Cardiac fibroblast (primary cell): Measurements from ENCODE around the gene CELA3B.
A peak's percentile ranks its signal among the peaks of the same experiment; 100 is the strongest.
"Not testable (repeated sequence)": the region's sequence is repeated elsewhere in the genome, so short reads cannot be mapped to it uniquely, and the experiment has no call there.

ENCODE experiments used
- DNase-seq, 2 donors: peaks; one replicate each; pipeline versions ENCODE4 v3.0.0 to v3.0.0-alpha.2; 2010; ENCODE audit warnings: low read depth in 2 of 2
- H3K4me3 ChIP-seq, 2 donors: replicated peaks in 1 of 2; 1 replicate in 1 of 2; 2 replicates in 1 of 2; pipeline ENCODE4 v1.5.1; 2011; ENCODE audit warnings: low read depth in 2 of 2, low read length in 2 of 2, mild to moderate bottlenecking in 2 of 2, moderate library complexity in 1 of 2
- TF ChIP-seq, protein P1 (sequence below): IDR thresholded peaks from one replicate; pipeline ENCODE4 v1.5.1; 2011; ENCODE audit warnings: low read depth, mild to moderate bottlenecking, low read length, inconsistent platforms

The CELA3B gene

DNA sequence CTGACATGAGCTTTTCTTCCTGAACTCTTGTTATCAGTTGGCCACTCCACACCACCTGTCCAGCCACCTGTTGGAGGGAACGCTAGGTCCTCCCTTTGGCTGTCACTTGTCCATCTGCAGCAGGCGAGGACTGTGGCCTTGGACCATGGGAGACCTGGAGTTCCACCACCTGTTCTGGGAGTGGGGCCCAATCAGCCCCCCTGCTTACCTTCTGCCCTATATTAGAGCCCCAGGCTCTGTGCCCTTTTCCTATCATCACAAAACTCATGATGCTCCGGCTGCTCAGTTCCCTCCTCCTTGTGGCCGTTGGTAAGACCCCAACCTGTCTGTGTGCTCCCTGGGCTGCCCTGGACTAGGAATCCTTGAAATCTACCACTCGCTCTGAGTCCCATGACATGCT is 24.6 kb downstream of the CELA3B start, which contains the start of gene CELA3A:
Gene CELA3A (plus strand): TSS at position 249 of the 400 bp plus-strand sequence. CDS start 18 bp downstream, at position 267.
- DNase-seq = no peak
- TF ChIP-seq, protein P1, sequence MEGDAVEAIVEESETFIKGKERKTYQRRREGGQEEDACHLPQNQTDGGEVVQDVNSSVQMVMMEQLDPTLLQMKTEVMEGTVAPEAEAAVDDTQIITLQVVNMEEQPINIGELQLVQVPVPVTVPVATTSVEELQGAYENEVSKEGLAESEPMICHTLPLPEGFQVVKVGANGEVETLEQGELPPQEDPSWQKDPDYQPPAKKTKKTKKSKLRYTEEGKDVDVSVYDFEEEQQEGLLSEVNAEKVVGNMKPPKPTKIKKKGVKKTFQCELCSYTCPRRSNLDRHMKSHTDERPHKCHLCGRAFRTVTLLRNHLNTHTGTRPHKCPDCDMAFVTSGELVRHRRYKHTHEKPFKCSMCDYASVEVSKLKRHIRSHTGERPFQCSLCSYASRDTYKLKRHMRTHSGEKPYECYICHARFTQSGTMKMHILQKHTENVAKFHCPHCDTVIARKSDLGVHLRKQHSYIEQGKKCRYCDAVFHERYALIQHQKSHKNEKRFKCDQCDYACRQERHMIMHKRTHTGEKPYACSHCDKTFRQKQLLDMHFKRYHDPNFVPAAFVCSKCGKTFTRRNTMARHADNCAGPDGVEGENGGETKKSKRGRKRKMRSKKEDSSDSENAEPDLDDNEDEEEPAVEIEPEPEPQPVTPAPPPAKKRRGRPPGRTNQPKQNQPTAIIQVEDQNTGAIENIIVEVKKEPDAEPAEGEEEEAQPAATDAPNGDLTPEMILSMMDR = no peak
- H3K4me3 ChIP-seq = no peak within 1 kb of the TSS

DNA sequence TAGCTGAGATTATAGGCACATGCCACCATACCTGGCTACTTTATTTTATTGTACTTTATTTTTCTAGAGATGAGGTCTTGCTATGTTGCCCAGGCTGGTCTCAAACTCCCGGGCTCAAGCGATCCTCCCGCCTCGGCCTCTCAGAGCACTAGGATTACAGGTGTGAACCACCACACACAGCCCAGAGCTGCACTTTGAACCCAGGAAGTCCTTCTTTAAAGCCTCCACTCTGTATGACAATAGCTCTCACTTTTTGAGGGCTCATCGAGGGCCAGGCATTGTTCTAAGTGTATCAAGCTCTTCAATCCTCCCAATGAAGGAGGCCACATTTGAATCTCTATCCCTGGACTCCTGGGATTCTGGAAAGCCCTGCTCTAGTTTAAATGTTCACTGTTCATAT is 25.6 kb downstream of the CELA3B start:
- DNase-seq, H3K4me3 ChIP-seq: not testable (repeated sequence)

GRCh38 chr1:22002875-22003274 is 26.1 kb downstream of the CELA3B start:
- DNase-seq, H3K4me3 ChIP-seq: not testable (repeated sequence)

DNA sequence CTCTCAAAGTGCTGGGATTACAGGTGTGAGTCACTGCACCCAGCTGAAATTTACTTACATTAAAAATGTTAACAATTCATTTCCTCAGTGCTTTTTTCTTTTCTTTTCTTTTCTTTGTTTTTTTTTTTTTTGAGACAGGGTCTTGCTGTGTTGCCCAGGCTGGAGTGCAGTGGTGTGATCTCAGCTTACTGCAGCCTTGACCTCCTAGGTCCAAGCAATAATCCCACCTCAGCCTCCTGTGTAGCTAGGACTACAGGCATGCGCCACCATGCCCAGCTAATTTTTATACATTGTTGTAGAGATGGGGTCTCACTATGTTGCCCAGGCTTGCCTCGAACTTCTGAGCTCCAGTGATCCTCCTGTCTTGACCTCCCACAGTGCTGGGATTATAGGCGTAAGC is 27.1 kb downstream of the CELA3B start:
- not testable (repeated sequence) for DNase-seq, H3K4me3 ChIP-seq

GRCh38 chr1:22005261-22006149 is 28.7 kb downstream of the CELA3B start:
- H3K4me3 ChIP-seq = not testable (repeated sequence)
- DNase-seq = peak; percentile 42 to 51
- TF ChIP-seq, protein P1 = peak; percentile 35

- H3K4me3 ChIP-seq, DNase-seq: not testable (repeated sequence)
These were observed 29.9 kb downstream of the CELA3B start for GRCh38 chr1:22006736-22007135.

DNA sequence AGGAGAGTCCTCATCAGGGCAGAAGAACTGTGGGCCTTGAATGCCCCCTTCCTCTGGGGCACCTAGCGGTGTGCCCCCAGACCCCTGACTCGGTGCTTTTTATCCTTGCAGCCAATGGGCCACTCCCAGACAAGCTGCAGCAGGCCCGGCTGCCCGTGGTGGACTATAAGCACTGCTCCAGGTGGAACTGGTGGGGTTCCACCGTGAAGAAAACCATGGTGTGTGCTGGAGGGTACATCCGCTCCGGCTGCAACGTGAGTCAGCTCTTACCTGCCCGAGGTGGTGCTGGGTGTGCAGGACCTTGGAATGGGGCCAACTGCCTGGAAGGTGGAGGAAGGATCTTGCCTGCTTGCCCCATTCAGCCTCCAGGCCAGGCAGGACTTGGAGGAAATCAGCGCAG is 30.4 kb downstream of the CELA3B start:
- not testable (repeated sequence) for DNase-seq, H3K4me3 ChIP-seq

GRCh38 chr1:22009566-22009965 is 32.7 kb downstream of the CELA3B start:
- H3K4me3 ChIP-seq, DNase-seq: not testable (repeated sequence)

GRCh38 chr1:22012752-22013151 is 35.9 kb downstream of the CELA3B start:
- H3K4me3 ChIP-seq, DNase-seq: not testable (repeated sequence)

DNA sequence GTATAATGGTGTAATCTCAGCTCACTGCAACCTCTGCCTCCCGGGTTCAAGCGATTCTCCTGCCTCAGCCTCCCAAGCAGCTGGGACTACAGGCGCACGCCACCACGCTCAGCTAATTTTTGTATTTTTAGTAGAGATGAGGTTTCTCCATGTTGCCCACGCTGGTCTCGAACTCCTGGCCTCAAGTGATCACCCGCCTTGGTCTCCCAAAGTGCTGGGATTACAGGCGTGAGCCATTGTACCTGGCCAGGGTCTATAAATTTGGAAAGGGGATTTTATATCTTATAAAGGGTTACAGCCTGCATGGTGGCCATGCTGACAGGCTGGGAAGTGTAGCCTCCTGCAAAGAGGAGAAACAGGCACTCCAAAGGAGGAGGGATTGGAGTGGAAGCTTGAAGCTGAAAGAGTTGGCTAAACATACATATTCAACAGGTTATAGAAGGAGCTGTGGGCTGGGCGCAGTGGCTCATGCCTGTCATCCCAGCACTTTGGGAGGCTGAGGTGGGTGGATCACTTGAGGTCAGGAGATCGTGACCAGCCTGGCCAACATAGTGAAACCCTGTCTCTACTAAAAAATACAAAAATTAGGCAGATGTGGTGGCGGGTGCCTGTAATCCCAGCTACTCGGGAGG is 37.9 kb downstream of the CELA3B start:
- not testable (repeated sequence) for H3K4me3 ChIP-seq

More for the DNA sequence above, 37.9 kb downstream of the CELA3B start:
- DNase-seq = not testable (repeated sequence)
